ENCODE data around the gene OSBPL6.

DNA sequence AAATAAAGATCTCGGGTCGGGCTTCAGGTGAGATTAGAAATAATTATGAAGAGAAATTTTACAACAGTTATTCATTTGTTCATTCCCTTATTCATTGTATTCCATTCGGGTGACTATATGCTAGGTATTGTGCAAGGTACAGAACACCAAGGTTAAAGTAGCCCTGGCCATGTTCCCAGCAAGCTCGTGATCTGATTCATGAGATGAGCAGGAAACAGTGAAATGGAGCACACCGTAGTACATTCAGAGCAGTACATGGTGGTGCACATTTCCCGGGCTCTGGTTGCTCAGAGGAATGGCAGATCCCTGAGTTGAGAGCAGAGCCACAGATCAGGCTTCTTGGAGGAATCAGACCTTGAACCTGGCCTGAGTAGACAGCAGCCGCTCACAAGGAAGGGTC, 168.9 kb downstream of the OSBPL6 start:
- TF ChIP-seq RXRA (IDR thresholded peaks at IDR 0.05) (peak in 1 of 2 donors; percentile 41), CTCF (IDR thresholded peaks at IDR 0.05; ENCODE audit: low read depth, low read length, missing input control) (no peak), EGR1 (IDR thresholded peaks at IDR 0.05; ENCODE audit: low read depth in 2 of 2) (no peak), REST (IDR thresholded peaks at IDR 0.05) (no peak), YY1 (IDR thresholded peaks at IDR 0.05) (peak; percentile 71), HNF4A (conservative IDR thresholded peaks at IDR 0.05) (peak in 1 of 2 donors; percentile 56), RAD21 (IDR thresholded peaks at IDR 0.05) (peak in 1 of 2 donors; percentile 19), GABPA (IDR thresholded peaks at IDR 0.05 in 1 of 2, conservative IDR thresholded peaks at IDR 0.05 in 1 of 2) (no peak), JUND (IDR thresholded peaks at IDR 0.05) (peak in 1 of 2 donors; percentile 24)

Data from liver (tissue), 3 donors.